Measurements from ENCODE around the gene WSCD1. TPM values are rescaled to one million over a fixed set of nuclear protein-coding genes. Genes with fewer than 3 reads are reported as not detected.

The WSCD1 gene
- total and polyA plus RNA-seq, 2 donors (not counting 3 experiments of a cell fraction or from before 2014, with no cell fraction given) = 21.5 to 49.4 TPM

- Histone ChIP-seq H3K4me3 (replicated peaks in 1 of 3; ENCODE audit: insufficient read depth in 1 of 3, low read depth in 1 of 3, low read length in 3 of 3) (no peak overlapping the region), H3K4me1 (ENCODE audit: control insufficient read depth, extremely low read depth, insufficient read depth, low read length) (peaks cover 20% of the 10 kb centered on the region), H3K27me3 (ENCODE audit: control insufficient read depth in 2 of 2, insufficient read depth in 2 of 2, low read length in 2 of 2) (no peaks in the 10 kb centered on the region), H3K36me3 (ENCODE audit: control insufficient read depth in 2 of 2, extremely low read depth in 1 of 2, insufficient read depth in 2 of 2, low read length in 2 of 2) (peaks cover 0 to 41% of the 10 kb centered on the region in 2 experiments), H3K27ac (ENCODE audit: insufficient read depth, low read depth, low read length) (no peak overlapping the region), H3K9me3 (replicated peaks; ENCODE audit: control insufficient read depth, insufficient read depth, low read length) (no peaks in the 10 kb centered on the region), H3K79me2 (ENCODE audit: control insufficient read depth, insufficient read depth, low read length) (no peaks in the 10 kb centered on the region), H3K9me1 (replicated peaks; ENCODE audit: control insufficient read depth, extremely low read depth, insufficient read depth, low read length) (no peaks in the 10 kb centered on the region), H3K9ac (replicated peaks; ENCODE audit: extremely low read depth, insufficient read depth, low read length) (no peak overlapping the region), H4K20me1 (replicated peaks; ENCODE audit: control insufficient read depth, extremely low read depth, insufficient read depth, low read length) (no peaks in the 10 kb centered on the region), H3K4me2 (ENCODE audit: insufficient read depth, low read length) (no peak overlapping the region), H2AFZ (ENCODE audit: low read depth, low read length) (no peak overlapping the region)
- no TSS peak for BruUV-seq (replicated peaks)
- ChIA-PET POLR2A (no interaction called here), CTCF (interaction anchor here (1.3 kb wide), 1 partner anchor 26 kb away, joined by 3 read pairs; the partner anchor contains the start of gene WSCD1)
- DNase-seq (ENCODE audit: low read depth, low spot score) (no peak), FAIRE-seq (no peak)
- TF ChIP-seq GATA2 (IDR thresholded peaks at IDR 0.05; ENCODE audit: insufficient read depth, insufficient read length, low read depth, low read length) (no peak), JUN (IDR thresholded peaks at IDR 0.05; ENCODE audit: borderline replicate concordance, insufficient read depth, insufficient read length, low read depth) (no peak), FOS (IDR thresholded peaks at IDR 0.05; ENCODE audit: borderline replicate concordance, insufficient read depth, low read length) (no peak), EZH2 (IDR thresholded peaks at IDR 0.05; ENCODE audit: borderline replicate concordance, low read depth, low read length, severe bottlenecking) (no peak), POLR2A (IDR thresholded peaks at IDR 0.05; ENCODE audit: low read depth, low read length) (no peak)
- TF ChIP-seq, protein P1, sequence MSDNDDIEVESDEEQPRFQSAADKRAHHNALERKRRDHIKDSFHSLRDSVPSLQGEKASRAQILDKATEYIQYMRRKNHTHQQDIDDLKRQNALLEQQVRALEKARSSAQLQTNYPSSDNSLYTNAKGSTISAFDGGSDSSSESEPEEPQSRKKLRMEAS (IDR thresholded peaks at IDR 0.05; ENCODE audit: insufficient read depth, insufficient read length) = no peak
- intact Hi-C loops (cut with micrococcal nuclease) = no loop called here
- dilution Hi-C loops (cut with MboI; ENCODE audit: extremely low pct_ligation_motif_present, low sequenced_read_pairs) = no loop called here
These were observed 25.3 kb downstream of the WSCD1 start for GRCh38 chr17:6095501-6095900.

DNA sequence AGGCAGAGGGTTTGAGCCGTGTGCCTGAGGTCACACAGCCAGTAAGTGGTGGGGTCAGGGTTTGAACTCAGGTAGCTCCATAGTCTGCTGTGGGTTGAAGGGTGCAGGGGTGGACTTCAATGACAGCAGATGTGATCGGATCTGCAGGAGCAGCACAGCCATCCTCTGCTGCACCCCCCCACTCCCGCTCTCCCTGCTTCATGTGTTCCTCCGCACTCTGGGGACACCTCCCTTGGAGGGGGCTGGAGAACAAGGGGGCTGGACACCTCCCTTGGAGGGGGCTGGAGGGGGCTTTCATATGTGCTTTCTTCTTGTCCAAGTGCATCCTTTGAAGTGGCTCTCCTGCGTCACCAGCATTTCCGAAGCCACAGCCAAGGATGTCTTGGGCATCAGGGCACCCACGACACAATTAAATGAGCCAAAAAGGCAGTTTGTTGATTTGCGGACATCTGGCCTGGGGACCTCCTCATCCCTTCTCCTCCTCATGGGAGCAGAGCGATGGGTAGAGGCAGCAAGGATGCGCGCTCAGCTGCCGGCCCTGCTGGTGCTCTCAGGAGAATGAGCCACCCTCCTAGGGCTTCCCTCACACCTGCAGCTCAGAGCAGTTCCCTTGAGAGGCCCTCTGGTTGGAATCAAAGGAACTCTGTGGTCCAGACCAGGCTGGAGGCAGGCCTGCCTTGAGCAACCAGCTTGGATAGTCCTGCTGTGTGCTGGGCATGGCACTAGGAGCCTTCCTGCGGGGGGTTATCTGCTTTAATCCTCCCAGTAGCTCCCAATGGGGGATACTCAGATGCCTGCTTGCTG, 26.2 kb downstream of the WSCD1 start:
- Histone ChIP-seq H3K27me3 (ENCODE audit: control insufficient read depth in 2 of 2, insufficient read depth in 2 of 2, low read length in 2 of 2) (no peaks in the 10 kb centered on the region), H4K20me1 (replicated peaks; ENCODE audit: control insufficient read depth, extremely low read depth, insufficient read depth, low read length) (no peaks in the 10 kb centered on the region), H3K9me1 (replicated peaks; ENCODE audit: control insufficient read depth, extremely low read depth, insufficient read depth, low read length) (no peaks in the 10 kb centered on the region), H3K79me2 (ENCODE audit: control insufficient read depth, insufficient read depth, low read length) (no peaks in the 10 kb centered on the region), H3K27ac (ENCODE audit: insufficient read depth, low read depth, low read length) (no peak overlapping the region), H3K4me2 (ENCODE audit: insufficient read depth, low read length) (no peak overlapping the region), H3K9ac (replicated peaks; ENCODE audit: extremely low read depth, insufficient read depth, low read length) (no peak overlapping the region), H3K4me1 (ENCODE audit: control insufficient read depth, extremely low read depth, insufficient read depth, low read length) (peaks cover 22% of the 10 kb centered on the region), H3K4me3 (replicated peaks in 1 of 3; ENCODE audit: insufficient read depth in 1 of 3, low read depth in 1 of 3, low read length in 3 of 3) (no peak overlapping the region), H2AFZ (ENCODE audit: low read depth, low read length) (no peak overlapping the region), H3K9me3 (replicated peaks; ENCODE audit: control insufficient read depth, insufficient read depth, low read length) (no peaks in the 10 kb centered on the region), H3K36me3 (ENCODE audit: control insufficient read depth in 2 of 2, extremely low read depth in 1 of 2, insufficient read depth in 2 of 2, low read length in 2 of 2) (peaks cover 0 to 39% of the 10 kb centered on the region in 2 experiments)
- ChIA-PET CTCF (interaction anchor here (1.0 kb wide), 1 partner anchor 194 kb away, joined by 3 read pairs; no protein-coding TSS in a partner anchor), POLR2A (no interaction called here)
- intact Hi-C loops (cut with micrococcal nuclease) (no loop called here), dilution Hi-C loops (cut with MboI; ENCODE audit: extremely low pct_ligation_motif_present, low sequenced_read_pairs) (no loop called here)
- no TSS peak for BruUV-seq (replicated peaks)
- FAIRE-seq (no peak), DNase-seq (ENCODE audit: low read depth, low spot score) (no peak)
- TF ChIP-seq POLR2AphosphoS5 (IDR thresholded peaks at IDR 0.05; ENCODE audit: insufficient read depth, low read depth, low read length) = no peak
- no peak for TF ChIP-seq EZH2 (IDR thresholded peaks at IDR 0.05; ENCODE audit: borderline replicate concordance, low read depth, low read length, severe bottlenecking)
- TF ChIP-seq, protein P1 (IDR thresholded peaks at IDR 0.05; ENCODE audit: insufficient read depth, insufficient read length) = no peak
- TF ChIP-seq, protein P2, sequence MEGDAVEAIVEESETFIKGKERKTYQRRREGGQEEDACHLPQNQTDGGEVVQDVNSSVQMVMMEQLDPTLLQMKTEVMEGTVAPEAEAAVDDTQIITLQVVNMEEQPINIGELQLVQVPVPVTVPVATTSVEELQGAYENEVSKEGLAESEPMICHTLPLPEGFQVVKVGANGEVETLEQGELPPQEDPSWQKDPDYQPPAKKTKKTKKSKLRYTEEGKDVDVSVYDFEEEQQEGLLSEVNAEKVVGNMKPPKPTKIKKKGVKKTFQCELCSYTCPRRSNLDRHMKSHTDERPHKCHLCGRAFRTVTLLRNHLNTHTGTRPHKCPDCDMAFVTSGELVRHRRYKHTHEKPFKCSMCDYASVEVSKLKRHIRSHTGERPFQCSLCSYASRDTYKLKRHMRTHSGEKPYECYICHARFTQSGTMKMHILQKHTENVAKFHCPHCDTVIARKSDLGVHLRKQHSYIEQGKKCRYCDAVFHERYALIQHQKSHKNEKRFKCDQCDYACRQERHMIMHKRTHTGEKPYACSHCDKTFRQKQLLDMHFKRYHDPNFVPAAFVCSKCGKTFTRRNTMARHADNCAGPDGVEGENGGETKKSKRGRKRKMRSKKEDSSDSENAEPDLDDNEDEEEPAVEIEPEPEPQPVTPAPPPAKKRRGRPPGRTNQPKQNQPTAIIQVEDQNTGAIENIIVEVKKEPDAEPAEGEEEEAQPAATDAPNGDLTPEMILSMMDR (IDR thresholded peaks at IDR 0.05; ENCODE audit: extremely low read depth in 1 of 2, insufficient read depth in 1 of 2, low read depth in 1 of 2, low read length in 2 of 2) = no peak
- no peak for TF ChIP-seq FOS (IDR thresholded peaks at IDR 0.05; ENCODE audit: borderline replicate concordance, insufficient read depth, low read length)
- no peak for TF ChIP-seq POLR2A (IDR thresholded peaks at IDR 0.05; ENCODE audit: low read depth, low read length)
- TF ChIP-seq MYC (IDR thresholded peaks at IDR 0.05; ENCODE audit: low read depth, low read length) = no peak
- no peak for TF ChIP-seq GATA2 (IDR thresholded peaks at IDR 0.05; ENCODE audit: insufficient read depth, insufficient read length, low read depth, low read length)
- no peak for TF ChIP-seq JUN (IDR thresholded peaks at IDR 0.05; ENCODE audit: borderline replicate concordance, insufficient read depth, insufficient read length, low read depth)

Data from endothelial cell of umbilical vein (primary cell).